H9 (cell line): ENCODE measurements around the gene APBA2. TPM values are rescaled to one million over a fixed set of nuclear protein-coding genes. Genes with fewer than 3 reads are reported as not detected.

Experiments used
- DNase-seq: peaks from one replicate; pipeline ENCODE4 v3.0.0-alpha.2; 2017
- H2AFZ ChIP-seq: one replicate; pipeline ENCODE4 v1.6.1; 2013; ENCODE audit warnings: mild to moderate bottlenecking, low read length, control low read depth, moderate library complexity
- H2AK5ac ChIP-seq: 2 replicates; pipeline ENCODE4 v1.6.1; 2013; ENCODE audit warnings: low read length, control low read depth, mixed read lengths; ENCODE audit not compliant: insufficient read length
- H2BK120ac ChIP-seq: one replicate; pipeline ENCODE4 v1.6.1; 2013; ENCODE audit warnings: low read depth, mild to moderate bottlenecking, low read length, control low read depth, inconsistent platforms; ENCODE audit not compliant: poor library complexity, severe bottlenecking
- H2BK12ac ChIP-seq: 2 replicates; pipeline ENCODE4 v1.6.1; 2013; ENCODE audit warnings: low read length, control low read depth, mixed read lengths, low read depth; ENCODE audit not compliant: insufficient read length
- H2BK15ac ChIP-seq: 2 replicates; pipeline ENCODE4 v1.6.1; 2013; ENCODE audit warnings: low read depth, low read length, control low read depth
- H2BK20ac ChIP-seq: one replicate; pipeline ENCODE4 v1.6.1; 2013; ENCODE audit warnings: low read depth, mild to moderate bottlenecking, low read length, control low read depth, inconsistent platforms; ENCODE audit not compliant: poor library complexity, severe bottlenecking
- H2BK5ac ChIP-seq: 2 replicates; pipeline ENCODE4 v1.6.1; 2013; ENCODE audit warnings: low read length, control low read depth, mixed read lengths; ENCODE audit not compliant: insufficient read length
- H3K14ac ChIP-seq: 2 replicates; pipeline ENCODE4 v1.6.1; 2013; ENCODE audit warnings: low read length, control low read depth; ENCODE audit not compliant: insufficient read depth
- H3K18ac ChIP-seq: 2 replicates; pipeline ENCODE4 v1.6.1; 2013; ENCODE audit warnings: low read depth, mild to moderate bottlenecking, mixed read lengths, low read length, control low read depth; ENCODE audit not compliant: insufficient read length
- H3K23ac ChIP-seq: 2 replicates; pipeline ENCODE4 v1.6.1; 2013; ENCODE audit warnings: low read length, control low read depth, mixed read lengths, low read depth; ENCODE audit not compliant: insufficient read length
- H3K23me2 ChIP-seq: 2 replicates; pipeline ENCODE4 v1.6.1; 2013; ENCODE audit warnings: low read depth, mild to moderate bottlenecking, mixed read lengths, low read length, control low read depth; ENCODE audit not compliant: insufficient read length, poor library complexity, severe bottlenecking
- H3K27ac ChIP-seq: 2 replicates; pipeline ENCODE4 v1.5.1; 2013; ENCODE audit warnings: low read length, control low read depth, mixed read lengths, low read depth; ENCODE audit not compliant: insufficient read length
- H3K27me3 ChIP-seq: 2 replicates; pipeline ENCODE4 v1.6.1; 2013; ENCODE audit warnings: low read length, control low read depth, inconsistent platforms; ENCODE audit not compliant: insufficient read depth
- H3K4ac ChIP-seq: 2 replicates; pipeline ENCODE4 v1.6.1; 2013; ENCODE audit warnings: low read depth, mild to moderate bottlenecking, control low read depth, inconsistent platforms, low read length, moderate library complexity
- H3K4me1 ChIP-seq: 2 replicates; pipeline ENCODE4 v1.6.1; 2013; ENCODE audit warnings: low read length, control low read depth, inconsistent platforms; ENCODE audit not compliant: insufficient read depth
- H3K4me2 ChIP-seq: 2 replicates; pipeline ENCODE4 v1.6.1; 2013; ENCODE audit warnings: low read length, control low read depth, mixed read lengths; ENCODE audit not compliant: insufficient read length, insufficient read depth
- H3K56ac ChIP-seq: 2 replicates; pipeline ENCODE4 v1.6.1; 2013; ENCODE audit warnings: low read depth, mild to moderate bottlenecking, mixed read lengths, low read length, control low read depth; ENCODE audit not compliant: insufficient read length
- H3K79me1 ChIP-seq: 2 replicates; pipeline ENCODE4 v1.6.1; 2013; ENCODE audit warnings: low read depth, mild to moderate bottlenecking, moderate library complexity, low read length, control low read depth, inconsistent platforms; ENCODE audit not compliant: insufficient read depth, poor library complexity, severe bottlenecking
- H3K79me2 ChIP-seq: 2 replicates; pipeline ENCODE4 v1.6.1; 2013; ENCODE audit warnings: low read length, control low read depth, inconsistent platforms; ENCODE audit not compliant: insufficient read depth
- H3K9ac ChIP-seq: 2 replicates; pipeline ENCODE4 v1.6.1; 2013; ENCODE audit warnings: low read length, control low read depth, mixed read lengths; ENCODE audit not compliant: insufficient read length; ENCODE audit errors: extremely low read depth
- H3K9me3 ChIP-seq: one replicate; pipeline ENCODE4 v1.6.1; 2013; ENCODE audit warnings: low read depth, low read length, inconsistent platforms; ENCODE audit not compliant: control insufficient read depth
- H3T11ph ChIP-seq: one replicate; pipeline ENCODE4 v1.6.1; 2013; ENCODE audit warnings: mild to moderate bottlenecking, low read length, control low read depth, inconsistent platforms
- H4K20me1 ChIP-seq: one replicate; pipeline ENCODE4 v1.6.1; 2013; ENCODE audit not compliant: control insufficient read depth, insufficient read length, insufficient read depth
- H4K5ac ChIP-seq: 2 replicates; pipeline ENCODE4 v1.6.1; 2013; ENCODE audit warnings: low read depth, mild to moderate bottlenecking, mixed read lengths, low read length, control low read depth; ENCODE audit not compliant: insufficient read length
- H4K8ac ChIP-seq: replicated peaks from 2 replicates; pipeline ENCODE4 v1.6.1; 2013; ENCODE audit warnings: low read length, control low read depth, mixed read lengths, low read depth; ENCODE audit not compliant: insufficient read length
- H4K91ac ChIP-seq: 2 replicates; pipeline ENCODE4 v1.6.1; 2013; ENCODE audit warnings: low read depth, mild to moderate bottlenecking, moderate library complexity, mixed read lengths, low read length, control low read depth; ENCODE audit not compliant: insufficient read length
- H3K27ac Mint-ChIP-seq, 3 experiments: 2 replicates in 2 of 3; 3 replicates in 1 of 3; pipeline ENCODE4 v1.8.0; 2020 to 2021; ENCODE audit warnings: mixed read lengths in 3 of 3, mild to moderate bottlenecking in 1 of 3, moderate library complexity in 1 of 3
- H3K27me3 Mint-ChIP-seq: 2 replicates; pipeline ENCODE4 v1.8.0; 2021; ENCODE audit warnings: low read depth, mild to moderate bottlenecking, moderate library complexity, mixed read lengths
- H3K36me3 Mint-ChIP-seq, 3 experiments: 2 replicates in 2 of 3; 3 replicates in 1 of 3; pipeline ENCODE4 v1.8.0; 2020 to 2021; ENCODE audit warnings: low read depth in 3 of 3, mixed read lengths in 3 of 3; ENCODE audit not compliant: insufficient read depth in 1 of 3
- H3K4me1 Mint-ChIP-seq, 2 experiments: 2 replicates each; pipeline ENCODE4 v1.8.0; 2020; ENCODE audit warnings: mixed read lengths in 2 of 2
- H3K4me3 Mint-ChIP-seq, 2 experiments: 2 replicates in 1 of 2; 3 replicates in 1 of 2; pipeline ENCODE4 v1.8.0; 2020 to 2021; ENCODE audit warnings: mild to moderate bottlenecking in 2 of 2, mixed read lengths in 2 of 2, moderate library complexity in 1 of 2
- H3K9me3 Mint-ChIP-seq, 2 experiments: 2 replicates in 1 of 2; 3 replicates in 1 of 2; pipeline ENCODE4 v1.8.0; 2020; ENCODE audit warnings: mild to moderate bottlenecking in 2 of 2, mixed read lengths in 2 of 2, moderate library complexity in 1 of 2
- CTCF ChIP-seq: fragments of 200-600 bp; sonication (generic); conservative IDR thresholded peaks from 3 replicates; pipeline ENCODE4 v1.8.0; 2021; ENCODE audit warnings: antibody characterized with exemption, mild to moderate bottlenecking
- WGBS: extraction: QIAGEN DNeasy Blood & Tissue Kit; methylation state at CpG from one replicate; pipeline ENCODE4 v1.1.7; 2013; ENCODE audit warnings: missing lambda C conversion rate, low lambda C conversion rate, mixed read lengths; ENCODE audit not compliant: insufficient read length; ENCODE audit errors: extremely low coverage; 5-methylcytosine and 5-hydroxymethylcytosine counted together
- total RNA-seq: library from RNA; stranded (reverse); gene quantifications from 2 replicates; pipeline ENCODE4 v1.2.1, GENCODE V29; 2021

The APBA2 gene
- total RNA-seq, 1 experiment from 2014 or later = 14.3 TPM

DNA sequence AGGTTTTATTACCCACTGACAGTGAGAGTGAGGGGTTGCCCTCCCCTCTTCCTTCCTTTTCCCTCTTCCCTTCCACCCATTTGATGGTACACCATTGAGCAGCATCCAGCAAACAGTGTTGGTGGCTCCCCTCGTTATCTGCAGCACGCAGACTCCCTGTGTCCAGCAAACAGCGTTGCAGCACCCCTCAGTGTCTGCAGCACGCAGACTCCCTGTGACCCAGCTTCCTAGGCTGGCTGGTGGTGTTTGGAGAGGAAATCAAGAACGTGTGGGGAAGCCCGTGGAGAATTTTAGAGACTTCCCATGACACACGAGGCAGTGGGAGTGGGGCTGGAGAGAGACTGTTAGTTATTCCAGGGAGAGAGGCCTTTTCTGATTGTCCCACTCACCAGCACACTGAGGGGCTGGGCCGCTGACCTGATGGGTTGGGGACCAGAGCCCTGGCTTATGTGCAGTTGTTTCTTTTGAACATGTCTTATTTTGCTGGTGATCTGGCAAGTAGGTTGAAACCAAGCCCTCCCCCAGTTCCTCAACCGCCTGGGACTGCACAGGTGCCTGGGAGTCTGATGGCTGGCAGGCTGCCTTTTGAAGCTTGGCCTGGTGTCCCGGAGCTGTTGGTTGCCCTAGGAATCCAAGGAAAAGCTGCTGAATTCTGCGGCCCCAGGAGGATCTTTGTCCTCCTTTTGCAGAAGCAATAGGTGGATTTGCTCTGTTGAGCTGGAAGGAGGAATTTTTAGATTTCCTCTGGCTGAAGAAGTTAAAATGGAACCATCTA, 19.0 kb downstream of the APBA2 start:
- H3K4me3 Mint-ChIP-seq = no peak overlapping the region
- H3K27ac Mint-ChIP-seq = no peak overlapping the region; a peak in 1 of 7 replicates
- peaks cover 2% of the 10 kb centered on the region for H4K20me1 ChIP-seq

More for the DNA sequence above, 19.0 kb downstream of the APBA2 start:
- DNase-seq = peak; percentile 9
- H3K23me2 ChIP-seq = no peaks in the 10 kb centered on the region
- H2AK5ac ChIP-seq = no peak overlapping the region
- TF ChIP-seq CTCF = no peak
- H2AFZ ChIP-seq = no peak overlapping the region
- H3K4me1 ChIP-seq = no peaks in the 10 kb centered on the region
- H2BK12ac ChIP-seq = no peak overlapping the region
- no peak overlapping the region; the same call in 1 of the 2 replicates for H3K14ac ChIP-seq
- no peak overlapping the region for H3K4me2 ChIP-seq
- H3K9ac ChIP-seq = no peak overlapping the region
- H3K23ac ChIP-seq = no peak overlapping the region
- no peak overlapping the region; the same call in 1 of the 2 replicates for H3K4ac ChIP-seq
- Mint-ChIP-seq H3K9me3 (peaks cover 3 to 8% of the 10 kb centered on the region in 2 experiments; a peak in 3 of 5 replicates), H3K4me1 (peaks cover 6 to 10% of the 10 kb centered on the region in 2 experiments; a peak in 3 of 4 replicates), H3K27me3 (no peaks in the 10 kb centered on the region; the same call in 1 of the 2 replicates), H3K36me3 (peaks cover 0 to 14% (median 2%) of the 10 kb centered on the region in 3 experiments; a peak in 4 of 7 replicates)
- H3K79me2 ChIP-seq = no peaks in the 10 kb centered on the region
- no peak overlapping the region for H2BK20ac ChIP-seq
- no peak overlapping the region for H2BK5ac ChIP-seq
- no peak overlapping the region for H2BK15ac ChIP-seq
- no peak overlapping the region for H3K56ac ChIP-seq
- no peak overlapping the region for H3T11ph ChIP-seq
- WGBS = no CpG with 5 or more reads among the region's 11 CpGs
- no peaks in the 10 kb centered on the region for H3K79me1 ChIP-seq
- no peak overlapping the region for H2BK120ac ChIP-seq
- no peak overlapping the region for H4K8ac ChIP-seq
- H3K9me3 ChIP-seq = no peaks in the 10 kb centered on the region
- no peak overlapping the region for H4K91ac ChIP-seq
- no peak overlapping the region for H4K5ac ChIP-seq
- no peaks in the 10 kb centered on the region for H3K27me3 ChIP-seq
- no peak overlapping the region for H3K27ac ChIP-seq
- H3K18ac ChIP-seq = no peak overlapping the region
